ENCODE results near the gene RHBDF1. TPM values are rescaled to one million over a fixed set of nuclear protein-coding genes. Genes with fewer than 3 reads are reported as not detected.
A peak's percentile ranks its signal among the peaks of the same experiment; 100 is the strongest.
"Not testable (repeated sequence)": the region's sequence is repeated elsewhere in the genome, so short reads cannot be mapped to it uniquely, and the experiment has no call there.

RHBDF1 gene
- total RNA-seq, 1 donor from 2014 or later: 50.6 TPM

GRCh38 chr16:38941-39892, 33.2 kb downstream of the RHBDF1 start:
- DNase-seq (ENCODE audit: low spot score): peak; percentile 45

GRCh38 chr16:38206-38605, 34.2 kb downstream of the RHBDF1 start:
- DNase-seq (ENCODE audit: low spot score): not testable (repeated sequence)

GRCh38 chr16:37511-37910, 34.9 kb downstream of the RHBDF1 start:
- DNase-seq (ENCODE audit: low spot score): no peak

GRCh38 chr16:36336-36984, 36.0 kb downstream of the RHBDF1 start:
- no peak for DNase-seq (ENCODE audit: low spot score)

GRCh38 chr16:35678-36305, 36.6 kb downstream of the RHBDF1 start:
- DNase-seq (ENCODE audit: low spot score): no peak

- DNase-seq (ENCODE audit: low spot score): no peak
These were observed 37.3 kb downstream of the RHBDF1 start for GRCh38 chr16:35011-35677.

- DNase-seq (ENCODE audit: low spot score): no peak
These were observed 37.8 kb downstream of the RHBDF1 start for GRCh38 chr16:34648-34987.

GRCh38 chr16:33877-34647, 38.4 kb downstream of the RHBDF1 start:
- DNase-seq (ENCODE audit: low spot score): no peak

- not testable (repeated sequence) for DNase-seq (ENCODE audit: low spot score)
These were observed 39.1 kb downstream of the RHBDF1 start for GRCh38 chr16:33154-33876.

- DNase-seq (ENCODE audit: low spot score): not testable (repeated sequence)
These were observed 41.8 kb downstream of the RHBDF1 start for GRCh38 chr16:30627-31026.

- DNase-seq (ENCODE audit: low spot score): not testable (repeated sequence)
These were observed 46.5 kb downstream of the RHBDF1 start for GRCh38 chr16:25926-26348.

GRCh38 chr16:24151-24550, 48.3 kb downstream of the RHBDF1 start:
- not testable (repeated sequence) for DNase-seq (ENCODE audit: low spot score)

GRCh38 chr16:20886-21285, 51.5 kb downstream of the RHBDF1 start:
- not testable (repeated sequence) for DNase-seq (ENCODE audit: low spot score)

- DNase-seq (ENCODE audit: low spot score): not testable (repeated sequence)
These were observed 55.2 kb downstream of the RHBDF1 start for GRCh38 chr16:17062-17765.

- DNase-seq (ENCODE audit: low spot score): peak; percentile 98
These were observed 61.7 kb downstream of the RHBDF1 start for GRCh38 chr16:10772-11171.

- DNase-seq (ENCODE audit: low spot score): no peak
These were observed 62.3 kb downstream of the RHBDF1 start for GRCh38 chr16:9903-10665.

Data from mucosa of gallbladder (tissue), 1 donor.